GM19099 (cell line): Measurements from ENCODE around the gene MORF4L1.

Experiments
- POLR2A ChIP-seq: IDR thresholded peaks from 3 replicates; pipeline ENCODE4 v1.6.1; 2011; ENCODE audit warnings: low read depth; ENCODE audit not compliant: insufficient read length; ENCODE audit errors: extremely low read depth

Gene MORF4L1

GRCh38 chr15:78931439-78932257 lies 59.0 kb downstream of the MORF4L1 start:
- TF ChIP-seq POLR2A = no peak

- peak; percentile 11 for TF ChIP-seq POLR2A
Measured at GRCh38 chr15:78932258-78932808, 59.6 kb downstream of the MORF4L1 start.

- no peak for TF ChIP-seq POLR2A
Measured at GRCh38 chr15:78933187-78933822, 60.6 kb downstream of the MORF4L1 start.

- TF ChIP-seq POLR2A = no peak
Measured at GRCh38 chr15:78933823-78934654, 61.3 kb downstream of the MORF4L1 start.

GRCh38 chr15:78934655-78935023 lies 61.9 kb downstream of the MORF4L1 start:
- no peak for TF ChIP-seq POLR2A

- no peak for TF ChIP-seq POLR2A
Measured at GRCh38 chr15:78937132-78937739, 64.5 kb downstream of the MORF4L1 start.

GRCh38 chr15:78938658-78939488 lies 66.2 kb downstream of the MORF4L1 start:
- peak; percentile 51 for TF ChIP-seq POLR2A

GRCh38 chr15:78942741-78943140 lies 70.1 kb downstream of the MORF4L1 start:
- TF ChIP-seq POLR2A = peak; percentile 18

GRCh38 chr15:78943692-78944091 lies 71.0 kb downstream of the MORF4L1 start:
- no peak for TF ChIP-seq POLR2A

- TF ChIP-seq POLR2A = peak; percentile 19
Measured at GRCh38 chr15:78944202-78944625, 71.5 kb downstream of the MORF4L1 start.

- peak; percentile 92 for TF ChIP-seq POLR2A
Measured at GRCh38 chr15:78944669-78945407, 72.1 kb downstream of the MORF4L1 start, which contains the start of gene CTSH. TSS of gene CTSH (minus strand) at chr15:78945046. CDS start at chr15:78944981, 65 bp downstream.

- no peak for TF ChIP-seq POLR2A
Measured at GRCh38 chr15:78946493-78946892, 73.8 kb downstream of the MORF4L1 start.

- TF ChIP-seq POLR2A = no peak
Measured at GRCh38 chr15:78947506-78947905, 74.8 kb downstream of the MORF4L1 start.
